ENCODE data around the gene CCNL2.

GRCh38 chr1:1427106-1427819, 28.1 kb upstream of the CCNL2 start:
- no peak for TF ChIP-seq CTCF (IDR thresholded peaks at IDR 0.05; ENCODE audit: low read depth, low read length)
- no peak for TF ChIP-seq POLR2A (IDR thresholded peaks at IDR 0.05; ENCODE audit: extremely low read depth, insufficient read length)
